ENCODE data around the gene GLP2R. TPM values are rescaled to one million over a fixed set of nuclear protein-coding genes. Genes with fewer than 3 reads are reported as not detected.

Gene GLP2R
- total and polyA plus RNA-seq, 2 experiments from 2014 or later: not detected

GRCh38 chr17:9907131-9907530, 81.4 kb downstream of the GLP2R start:
- H3K27ac ChIP-seq (ENCODE audit: low read depth): no peak overlapping the region
- no peak overlapping the region for H3K4me2 ChIP-seq
- H3K27me3 Mint-ChIP-seq (ENCODE audit: insufficient read depth, low read depth, poor library complexity): peaks cover 18% of the 10 kb centered on the region
- no peak overlapping the region for H2AFZ ChIP-seq
- no peaks in the 10 kb centered on the region for H4K20me1 ChIP-seq (replicated peaks; ENCODE audit: insufficient read depth)
- TF ChIP-seq ZNF331 (CRISPR knock-in tag; IDR thresholded peaks at IDR 0.05; ENCODE audit: low read depth) (no peak), NANOG (IDR thresholded peaks at IDR 0.05; ENCODE audit: borderline replicate concordance) (no peak), STAT1 (IDR thresholded peaks at IDR 0.05; ENCODE audit: unreplicated experiment) (no peak), EZH2 (IDR thresholded peaks at IDR 0.05; ENCODE audit: low read depth, unreplicated experiment) (no peak), ETS1 (IDR thresholded peaks at IDR 0.05) (no peak), POLR2AphosphoS5 (IDR thresholded peaks at IDR 0.05; ENCODE audit: low read depth) (no peak), REST (IDR thresholded peaks at IDR 0.05; ENCODE audit: unreplicated experiment) (no peak)
- TF ChIP-seq, protein P1, sequence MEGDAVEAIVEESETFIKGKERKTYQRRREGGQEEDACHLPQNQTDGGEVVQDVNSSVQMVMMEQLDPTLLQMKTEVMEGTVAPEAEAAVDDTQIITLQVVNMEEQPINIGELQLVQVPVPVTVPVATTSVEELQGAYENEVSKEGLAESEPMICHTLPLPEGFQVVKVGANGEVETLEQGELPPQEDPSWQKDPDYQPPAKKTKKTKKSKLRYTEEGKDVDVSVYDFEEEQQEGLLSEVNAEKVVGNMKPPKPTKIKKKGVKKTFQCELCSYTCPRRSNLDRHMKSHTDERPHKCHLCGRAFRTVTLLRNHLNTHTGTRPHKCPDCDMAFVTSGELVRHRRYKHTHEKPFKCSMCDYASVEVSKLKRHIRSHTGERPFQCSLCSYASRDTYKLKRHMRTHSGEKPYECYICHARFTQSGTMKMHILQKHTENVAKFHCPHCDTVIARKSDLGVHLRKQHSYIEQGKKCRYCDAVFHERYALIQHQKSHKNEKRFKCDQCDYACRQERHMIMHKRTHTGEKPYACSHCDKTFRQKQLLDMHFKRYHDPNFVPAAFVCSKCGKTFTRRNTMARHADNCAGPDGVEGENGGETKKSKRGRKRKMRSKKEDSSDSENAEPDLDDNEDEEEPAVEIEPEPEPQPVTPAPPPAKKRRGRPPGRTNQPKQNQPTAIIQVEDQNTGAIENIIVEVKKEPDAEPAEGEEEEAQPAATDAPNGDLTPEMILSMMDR (conservative IDR thresholded peaks at IDR 0.05; ENCODE audit: low read depth in 2 of 2): no peak
- DNase-seq (ENCODE audit: low spot score) (no peak), ATAC-seq (no peak)
- H3K36me3 ChIP-seq (ENCODE audit: insufficient read depth): no peaks in the 10 kb centered on the region
- no peak overlapping the region for H3K27ac Mint-ChIP-seq
- H3K9me3 Mint-ChIP-seq: no peaks in the 10 kb centered on the region; the same call in 2 of the 3 replicates
- H3K4me1 ChIP-seq (ENCODE audit: insufficient read depth): no peaks in the 10 kb centered on the region
- no peaks in the 10 kb centered on the region; the same call in 2 of the 3 replicates for H3K36me3 Mint-ChIP-seq (ENCODE audit: low read depth)
- no peaks in the 10 kb centered on the region for H3K9me2 ChIP-seq (ENCODE audit: insufficient read depth)
- H3K79me2 ChIP-seq (replicated peaks; ENCODE audit: insufficient read depth): no peaks in the 10 kb centered on the region
- no peaks in the 10 kb centered on the region for H3K27me3 ChIP-seq (ENCODE audit: insufficient read depth)
- H3K4me3 Mint-ChIP-seq: no peak overlapping the region
- no peak overlapping the region for H3K4me3 ChIP-seq
- H3K4me1 Mint-ChIP-seq: peaks cover 17% of the 10 kb centered on the region
- no peaks in the 10 kb centered on the region for H3F3A ChIP-seq (replicated peaks; ENCODE audit: low read depth)
